Ascending aorta (tissue), 2 donors: ENCODE data around the gene ERRFI1. TPM values are rescaled to one million over a fixed set of nuclear protein-coding genes. Genes with fewer than 3 reads are reported as not detected.

Source experiments
- DNase-seq, 2 donors: peaks; one replicate each; pipeline ENCODE4 v3.0.0-alpha.2; 2019; ENCODE audit warnings: low spot score in 2 of 2
- H3K27ac ChIP-seq, 2 donors: fragments of 200-600 bp; sonication (generic); one replicate each; pipeline ENCODE4 v1.5.1; 2016 to 2017; ENCODE audit warnings: mild to moderate bottlenecking in 1 of 2
- H3K27me3 ChIP-seq: fragments of 200-600 bp; sonication (generic); one replicate; pipeline ENCODE4 v1.5.1; 2017
- H3K36me3 ChIP-seq, 2 donors: fragments of 200-600 bp; sonication (generic); one replicate each; pipeline ENCODE4 v1.5.1; 2016
- H3K4me1 ChIP-seq, 2 donors: fragments of 200-600 bp; sonication (generic); one replicate each; pipeline ENCODE4 v1.5.1; 2016 to 2017; ENCODE audit warnings: mild to moderate bottlenecking in 1 of 2
- H3K4me3 ChIP-seq, 2 donors: fragments of 200-600 bp; sonication (generic); one replicate each; pipeline ENCODE4 v1.5.1; 2016 to 2017; ENCODE audit warnings: mild to moderate bottlenecking in 1 of 2
- H3K9me3 ChIP-seq, 2 donors: fragments of 200-600 bp; sonication (generic); one replicate each; pipeline ENCODE4 v1.5.1; 2016
- intact Hi-C: fragments of 100-400 bp; cut with DNase I; formaldehyde crosslinking; loops from one replicate; pipeline ENCODE4 v1.15.1; 2023
- total RNA-seq: library from RNA; depleted of rRNA; stranded (reverse); fragments of >200 nt; gene quantifications from one replicate; pipeline ENCODE4 v1.1.0, GENCODE V29; 2016
- TF ChIP-seq, protein P1 (sequence below), 3 experiments: fragments of 200-600 bp in 2 of 3; fragments of 450-650 bp in 1 of 3; sonication (generic) in 2 of 3; IDR thresholded peaks; one replicate each; pipeline ENCODE4 v1.5.1; 2016 to 2019; ENCODE audit warnings: antibody characterized with exemption in 3 of 3, mild to moderate bottlenecking in 1 of 3, moderate library complexity in 1 of 3

Gene ERRFI1
- total RNA-seq, 1 donor from 2014 or later, result 59.7 TPM

DNA sequence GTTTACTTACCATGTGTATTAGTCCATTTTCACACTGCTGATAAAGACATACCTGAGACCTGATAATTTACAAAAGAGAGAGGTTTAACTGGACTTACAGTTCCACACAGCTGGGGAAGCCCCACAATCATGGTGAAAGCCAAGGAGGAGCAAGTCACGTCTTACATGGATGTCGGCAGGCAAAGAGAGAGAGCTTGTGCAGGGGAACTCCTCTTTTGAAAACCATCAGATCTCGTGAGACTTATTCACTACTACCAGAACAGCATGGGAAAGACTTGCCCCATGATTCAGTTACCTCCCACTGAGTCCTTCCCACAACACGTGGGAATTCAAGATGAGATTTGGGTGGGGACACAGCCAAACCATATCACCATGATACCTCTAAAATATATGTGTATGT, 39.3 kb upstream of the ERRFI1 start:
- DNase-seq, result no peak
- TF ChIP-seq, protein P1, sequence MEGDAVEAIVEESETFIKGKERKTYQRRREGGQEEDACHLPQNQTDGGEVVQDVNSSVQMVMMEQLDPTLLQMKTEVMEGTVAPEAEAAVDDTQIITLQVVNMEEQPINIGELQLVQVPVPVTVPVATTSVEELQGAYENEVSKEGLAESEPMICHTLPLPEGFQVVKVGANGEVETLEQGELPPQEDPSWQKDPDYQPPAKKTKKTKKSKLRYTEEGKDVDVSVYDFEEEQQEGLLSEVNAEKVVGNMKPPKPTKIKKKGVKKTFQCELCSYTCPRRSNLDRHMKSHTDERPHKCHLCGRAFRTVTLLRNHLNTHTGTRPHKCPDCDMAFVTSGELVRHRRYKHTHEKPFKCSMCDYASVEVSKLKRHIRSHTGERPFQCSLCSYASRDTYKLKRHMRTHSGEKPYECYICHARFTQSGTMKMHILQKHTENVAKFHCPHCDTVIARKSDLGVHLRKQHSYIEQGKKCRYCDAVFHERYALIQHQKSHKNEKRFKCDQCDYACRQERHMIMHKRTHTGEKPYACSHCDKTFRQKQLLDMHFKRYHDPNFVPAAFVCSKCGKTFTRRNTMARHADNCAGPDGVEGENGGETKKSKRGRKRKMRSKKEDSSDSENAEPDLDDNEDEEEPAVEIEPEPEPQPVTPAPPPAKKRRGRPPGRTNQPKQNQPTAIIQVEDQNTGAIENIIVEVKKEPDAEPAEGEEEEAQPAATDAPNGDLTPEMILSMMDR (IDR thresholded peaks at IDR 0.05), result no peak
- peaks cover 0 to 16% of the 10 kb centered on the region in 2 donors for H3K4me1 ChIP-seq
- intact Hi-C loops, result no loop called here
- no peak overlapping the region for H3K27ac ChIP-seq
- H3K9me3 ChIP-seq, result no peaks in the 10 kb centered on the region
- no peak overlapping the region for H3K4me3 ChIP-seq
- no peaks in the 10 kb centered on the region for H3K36me3 ChIP-seq
- H3K27me3 ChIP-seq, result no peaks in the 10 kb centered on the region

DNA sequence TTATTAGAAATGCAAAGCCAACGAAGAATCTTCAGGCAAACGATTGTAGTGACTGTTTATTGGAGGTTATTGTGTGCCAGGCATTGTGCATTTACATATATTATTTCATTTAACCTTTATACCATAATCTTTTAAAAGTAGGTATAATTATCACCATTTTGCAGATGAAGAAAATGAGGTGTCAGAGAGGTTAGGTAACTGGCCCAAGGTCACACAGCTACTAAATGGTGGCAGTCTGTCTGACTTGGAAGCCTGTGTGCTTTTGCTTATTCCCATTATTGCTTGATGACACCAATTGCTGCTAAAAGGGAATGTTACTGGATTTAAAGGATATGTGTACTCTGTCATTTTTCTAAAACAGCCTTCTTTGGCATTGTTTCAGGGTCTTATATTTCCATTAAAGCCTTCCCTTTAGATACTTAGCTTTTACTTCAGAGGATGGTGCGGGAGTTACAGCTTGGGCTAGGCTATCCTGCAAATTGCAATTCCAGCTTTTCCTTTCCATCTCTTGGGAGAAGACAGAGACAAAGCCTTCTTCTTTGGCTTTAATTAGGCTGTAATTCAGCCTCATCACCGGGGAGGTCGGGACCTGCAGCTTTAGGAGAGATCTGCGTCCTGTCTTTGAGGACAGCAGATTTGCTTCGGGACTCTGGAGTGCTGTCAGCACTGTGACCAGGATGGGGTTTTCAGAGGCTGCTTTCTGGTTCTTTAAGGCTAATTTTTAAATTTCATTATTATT, 37.4 kb upstream of the ERRFI1 start:
- Histone ChIP-seq H3K9me3 (no peaks in the 10 kb centered on the region), H3K27me3 (no peaks in the 10 kb centered on the region), H3K27ac (peak overlapping the region; percentile 78 to 89), H3K36me3 (no peaks in the 10 kb centered on the region), H3K4me1 (peaks cover 0 to 28% of the 10 kb centered on the region in 2 donors), H3K4me3 (no peak overlapping the region)
- intact Hi-C loops, result loop anchor here (2.0 to 5.0 kb wide), 3 partner anchors 36 to 74 kb away; partner anchors contain the start of gene ERRFI1
- no peak for DNase-seq
- TF ChIP-seq, protein P1 (IDR thresholded peaks at IDR 0.05), result no peak

DNA sequence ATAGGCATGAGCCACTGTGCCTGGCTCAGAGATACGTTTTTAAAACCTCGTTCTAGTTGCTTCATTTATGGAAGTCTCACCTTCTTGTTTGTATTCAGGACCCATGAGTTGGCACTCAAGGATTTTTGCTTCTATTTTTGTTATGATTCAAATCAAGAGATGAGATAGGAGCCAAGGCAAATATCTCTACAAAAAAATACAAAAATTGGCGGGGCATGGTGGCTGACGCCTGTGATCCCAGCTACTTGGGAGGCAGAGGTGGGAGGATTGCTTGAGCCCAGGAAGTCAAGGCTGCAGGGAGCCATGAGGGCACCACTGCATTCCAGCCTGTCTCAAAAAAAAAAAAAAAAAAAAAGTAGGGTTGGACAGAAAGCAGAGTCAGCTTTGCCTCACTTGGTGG, 36.8 kb upstream of the ERRFI1 start:
- H3K36me3 ChIP-seq, result no peaks in the 10 kb centered on the region
- intact Hi-C loops, result loop anchor here (1.0 to 5.0 kb wide), 4 partner anchors 14 to 74 kb away; partner anchors contain the start of gene ERRFI1
- DNase-seq, result no peak
- TF ChIP-seq, protein P1 (IDR thresholded peaks at IDR 0.05), result no peak
- H3K4me3 ChIP-seq, result no peak overlapping the region
- H3K27me3 ChIP-seq, result no peaks in the 10 kb centered on the region
- peak overlapping the region; percentile 78 to 89 for H3K27ac ChIP-seq
- no peaks in the 10 kb centered on the region for H3K9me3 ChIP-seq
- H3K4me1 ChIP-seq, result peaks cover 0 to 33% of the 10 kb centered on the region in 2 donors

DNA sequence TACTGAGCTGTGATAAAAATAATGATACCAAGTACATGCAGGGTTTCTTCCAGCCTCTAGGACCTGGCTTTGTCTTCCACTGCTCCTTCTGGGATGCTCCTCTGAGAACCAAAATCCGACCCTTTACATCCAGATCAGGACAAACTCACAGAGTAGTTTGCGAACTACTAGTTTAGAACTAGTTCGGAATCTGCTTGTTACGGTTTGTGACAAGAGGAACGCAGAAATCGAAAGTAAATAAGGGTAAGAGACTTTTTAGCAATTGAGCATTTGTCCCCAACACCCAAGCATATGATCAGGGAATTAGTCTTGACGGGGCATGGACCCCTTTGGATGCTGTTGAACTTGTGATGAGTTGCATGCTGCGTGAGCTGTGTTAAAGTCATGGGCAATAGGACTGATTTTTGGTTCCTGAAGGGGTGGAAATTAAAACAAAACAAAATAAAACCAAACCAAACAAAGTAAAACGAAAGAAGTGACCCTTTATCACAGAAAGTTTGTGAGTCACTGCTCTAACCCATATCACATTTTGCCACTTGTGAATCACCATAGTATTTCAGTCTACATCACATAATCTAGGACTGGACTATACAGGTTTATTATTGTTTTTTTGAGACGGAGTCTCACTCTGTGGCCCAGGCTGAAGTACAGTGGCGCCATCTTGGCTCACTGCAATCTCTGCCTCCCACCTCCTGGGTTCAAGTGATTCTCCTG, 35.7 kb upstream of the ERRFI1 start:
- peak overlapping the region; percentile 78 to 89 for H3K27ac ChIP-seq
- no peaks in the 10 kb centered on the region for H3K27me3 ChIP-seq
- H3K9me3 ChIP-seq, result no peaks in the 10 kb centered on the region
- H3K4me1 ChIP-seq, result peaks cover 0 to 33% of the 10 kb centered on the region in 2 donors
- H3K4me3 ChIP-seq, result peak overlapping the region in 1 of 2 donors; percentile 49
- DNase-seq, result no peak
- TF ChIP-seq, protein P1 (IDR thresholded peaks at IDR 0.05), result no peak
- intact Hi-C loops, result loop anchor here (1.0 to 5.0 kb wide), 5 partner anchors 15 to 75 kb away; partner anchors contain the start of gene ERRFI1
- no peaks in the 10 kb centered on the region for H3K36me3 ChIP-seq

DNA sequence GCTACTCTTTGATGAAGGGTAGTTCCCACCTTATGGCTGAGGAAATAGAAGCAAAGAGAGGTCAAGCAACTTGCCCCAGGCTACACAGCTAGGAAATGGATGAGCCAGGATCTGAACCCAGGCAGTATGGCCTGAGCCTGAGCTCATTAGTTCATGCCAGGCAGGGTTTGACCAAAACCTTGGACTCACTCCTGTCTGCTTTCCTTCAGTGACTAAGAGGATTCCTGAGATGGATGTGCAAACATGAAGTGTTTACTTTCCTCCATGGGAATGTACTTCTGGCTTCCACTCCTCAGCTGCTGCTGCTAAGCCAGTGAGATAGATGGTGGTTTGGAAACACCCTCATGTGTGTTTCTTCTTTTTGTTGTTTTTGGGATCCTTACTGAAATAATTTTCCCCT, 35.1 kb upstream of the ERRFI1 start:
- intact Hi-C loops, result loop anchor here (2.0 to 5.0 kb wide), 3 partner anchors 34 to 76 kb away; partner anchors contain the start of gene ERRFI1
- Histone ChIP-seq H3K4me3 (peak overlapping the region in 1 of 2 donors; percentile 49), H3K4me1 (peaks cover 0 to 33% of the 10 kb centered on the region in 2 donors), H3K36me3 (no peaks in the 10 kb centered on the region), H3K9me3 (no peaks in the 10 kb centered on the region), H3K27ac (peak overlapping the region; percentile 78 to 89), H3K27me3 (no peaks in the 10 kb centered on the region)
- TF ChIP-seq, protein P1 (IDR thresholded peaks at IDR 0.05), result no peak
- peak; percentile 28 to 84 for DNase-seq
